HepG2 (cell line): ENCODE results near the gene RDH13. TPM values are rescaled to one million over a fixed set of nuclear protein-coding genes. Genes with fewer than 3 reads are reported as not detected.

ENCODE experiments used
- ATAC-seq: fragments of 200-7000 bp; cut with Tn5 transposase; 3 replicates; pipeline ENCODE4 v1.9.1; 2020; ENCODE audit warnings: mild to moderate bottlenecking, moderate library complexity
- BruUV-seq: library from RNA; stranded (reverse); fragments of 400-500 nt; replicated peaks from 2 replicates; lab custom pipeline; 2021; lab: Mats Ljungman, UMichigan
- CTCF ChIA-PET: fragments of 300-600 bp; formaldehyde crosslinking; extraction: SDS; loops from one replicate; lab custom pipeline; 2021; ENCODE audit warnings: low total read pairs, inconsistent platforms, low intra/inter-chr PET ratio; lab: Yijun Ruan, JAX
- POLR2A ChIA-PET: fragments of 350-600 bp; sonication (Branson Sonifier 250); formaldehyde crosslinking; loops from one replicate; lab custom pipeline; 2020; ENCODE audit warnings: antibody characterized with exemption, inconsistent platforms; lab: Yijun Ruan, JAX
- DNase-seq: peaks from one replicate; pipeline ENCODE4 v3.0.0-alpha.2; 2015; ENCODE audit warnings: low spot score
- FAIRE-seq: peaks from 3 replicates; lab custom pipeline; 2011; peaks lifted over from hg19 to GRCh38; lab: Jason Lieb, UNC
- H2AFZ ChIP-seq: one replicate; pipeline ENCODE4 v1.6.1; 2011; ENCODE audit warnings: low read length, inconsistent platforms
- H3K27ac ChIP-seq: fragments of 300-600 bp; 3 replicates; pipeline ENCODE4 v1.8.0; 2011; ENCODE audit warnings: mixed run types, mild to moderate bottlenecking, mixed read lengths, low read length, inconsistent platforms; ENCODE audit not compliant: insufficient read depth; ENCODE audit errors: extremely low read length
- H3K27me3 ChIP-seq, 2 experiments: fragments of 200-600 bp in 1 of 2; 2 replicates in 1 of 2; 3 replicates in 1 of 2; pipeline versions ENCODE4 v1.6.0 to v1.8.0; 2011; ENCODE audit warnings: low read length in 2 of 2, mild to moderate bottlenecking in 2 of 2, moderate library complexity in 2 of 2, inconsistent platforms in 1 of 2; ENCODE audit not compliant: insufficient read depth in 2 of 2, control insufficient read depth in 1 of 2
- H3K36me3 ChIP-seq, 2 experiments: fragments of 200-600 bp in 1 of 2; replicated peaks in 1 of 2; 2 replicates in 1 of 2; 3 replicates in 1 of 2; pipeline versions ENCODE4 v1.5.1 to v1.8.0; 2011; ENCODE audit warnings: low read length in 2 of 2, inconsistent platforms in 1 of 2; ENCODE audit not compliant: insufficient read depth in 2 of 2, control insufficient read depth in 1 of 2
- H3K4me1 ChIP-seq: 2 replicates; pipeline ENCODE4 v1.5.1; 2012; ENCODE audit warnings: low read length, inconsistent platforms; ENCODE audit not compliant: insufficient read depth
- H3K4me2 ChIP-seq: 2 replicates; pipeline ENCODE4 v1.6.0; 2011; ENCODE audit warnings: low read depth, low read length, inconsistent platforms
- H3K4me3 ChIP-seq, 3 experiments: fragments of 200-600 bp in 1 of 3; sonication (generic), shearing (Covaris generic) in 1 of 3; replicated peaks in 1 of 3; 2 replicates each; pipeline ENCODE4 v1.5.1; 2011 to 2016; ENCODE audit warnings: low read length in 3 of 3, inconsistent platforms in 2 of 3, low read depth in 2 of 3, mild to moderate bottlenecking in 2 of 3, control low read depth in 1 of 3, mixed read lengths in 1 of 3; ENCODE audit not compliant: insufficient read depth in 1 of 3
- H3K79me2 ChIP-seq: one replicate; pipeline ENCODE4 v1.6.1; 2011; ENCODE audit warnings: low read length, inconsistent platforms; ENCODE audit not compliant: insufficient read depth
- H3K9ac ChIP-seq: 2 replicates; pipeline ENCODE4 v1.6.0; 2011; ENCODE audit warnings: mild to moderate bottlenecking, low read depth, low read length, inconsistent platforms; ENCODE audit not compliant: insufficient read depth
- H3K9me3 ChIP-seq: 2 replicates; pipeline ENCODE4 v1.5.1; 2012; ENCODE audit warnings: mild to moderate bottlenecking, low read length
- H4K20me1 ChIP-seq: 2 replicates; pipeline ENCODE4 v1.6.0; 2011; ENCODE audit warnings: inconsistent platforms, mild to moderate bottlenecking, low read length, moderate library complexity; ENCODE audit not compliant: insufficient read depth
- ZNF317 ChIP-seq: sonication (generic); formaldehyde crosslinking; IDR thresholded peaks from 2 replicates; pipeline ENCODE4 v1.5.0; 2020; ENCODE audit warnings: mild to moderate bottlenecking, missing genetic modification reagents
- ZSCAN12 ChIP-seq: sonication (generic); formaldehyde crosslinking; IDR thresholded peaks from 2 replicates; pipeline ENCODE4 v1.9.0; 2021; ENCODE audit warnings: mild to moderate bottlenecking, missing genetic modification reagents
- ZSCAN31 ChIP-seq: sonication (generic); formaldehyde crosslinking; IDR thresholded peaks from 2 replicates; pipeline ENCODE4 v1.5.0; 2020; ENCODE audit warnings: low read depth, mild to moderate bottlenecking, missing genetic modification reagents
- WGBS: methylation state at CpG from one replicate; pipeline ENCODE4 v1.1.6; 2017; ENCODE audit warnings: low lambda C conversion rate; 5-methylcytosine and 5-hydroxymethylcytosine counted together
- in situ Hi-C: cut with HindIII; loops from 2 replicates; pipeline ENCODE4 v1.10.0; 2017; ENCODE audit warnings: low pct_unique_long_range_greater_than_20kb; ENCODE audit not compliant: extremely low pct_ligation_motif_present
- intact Hi-C: fragments of 100-400 bp; cut with micrococcal nuclease; formaldehyde crosslinking; loops from one replicate; pipeline ENCODE4 v1.10.0; 2022; ENCODE audit not compliant: unreplicated experiment
- polyA plus RNA-seq, 8 experiments: library from polyadenylated mRNA; depleted of rRNA in 3 of 8; stranded (reverse) in 7 of 8; unstranded in 1 of 8; fragments of >200 nt; fragmentation: Illumina TruSeq in 4 of 8; extraction: Trizol in 4 of 8; gene quantifications; 2 replicates each; pipeline versions ENCODE4 v1.2.1 to v1.2.3, GENCODE V29; 2011 to 2016; ENCODE audit warnings: low read depth in 4 of 8, missing spikeins in 1 of 8, mixed read lengths in 1 of 8; ENCODE audit not compliant: insufficient read depth in 1 of 8
- total RNA-seq, 5 experiments: library from RNA; depleted of rRNA; stranded (reverse); fragments of >200 nt; fragmentation: Illumina TruSeq; extraction: Trizol; gene quantifications; 2 replicates each; pipeline ENCODE4 v1.2.3, GENCODE V29; 2016; ENCODE audit warnings: low read depth in 1 of 5
- TF ChIP-seq, protein P1 (sequence below): IDR thresholded peaks from 2 replicates; pipeline ENCODE4 v1.6.1; 2016
- TF ChIP-seq, protein P2 (sequence below): IDR thresholded peaks from 2 replicates; pipeline ENCODE4 v1.6.1; 2016; ENCODE audit warnings: low read depth, missing genetic modification reagents, missing compliant biosample characterization

RDH13 gene
- total and polyA plus RNA-seq, 2 of the 13 experiments (the other 11 are each of a cell fraction or from before 2014, with no cell fraction given) = 13.4 to 21.5 TPM

DNA sequence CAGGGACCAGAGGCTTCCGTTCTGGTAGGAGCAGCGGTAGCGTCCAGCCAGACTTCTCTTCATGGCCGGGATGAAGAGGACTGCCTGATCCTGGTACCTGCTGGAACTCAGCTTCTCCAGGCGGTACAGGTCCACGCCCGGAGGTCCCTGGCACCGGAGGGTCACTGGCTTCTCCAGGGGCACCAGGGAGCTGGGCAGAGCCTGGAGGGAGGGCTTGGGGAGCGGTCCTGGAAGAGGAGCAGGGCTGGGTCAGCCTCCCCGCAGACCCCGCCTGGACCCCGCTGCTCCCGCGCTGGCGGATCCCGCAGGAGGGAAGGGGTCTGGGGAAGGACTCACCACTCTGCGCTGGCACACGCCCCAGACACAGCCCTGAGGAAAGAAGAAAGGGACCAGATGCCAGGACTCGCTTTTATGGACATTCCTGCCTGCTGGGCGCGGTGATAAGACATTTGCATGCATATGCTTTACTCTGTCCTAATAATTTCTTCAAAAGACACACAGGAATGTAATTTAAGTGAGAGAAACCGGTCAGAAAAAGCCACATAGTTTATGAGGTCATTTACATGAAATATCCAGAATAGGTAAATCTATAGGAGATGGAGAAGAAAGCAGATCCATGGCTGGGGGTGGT is 30.7 kb downstream of the RDH13 start:
- POLR2A ChIA-PET = no interaction called here
- CTCF ChIA-PET = no interaction called here

More for the DNA sequence above, 30.7 kb downstream of the RDH13 start:
- H3K27ac ChIP-seq = no peak overlapping the region
- TF ChIP-seq ZSCAN31 (CRISPR knock-in tag) (no peak), ZSCAN12 (CRISPR knock-in tag) (no peak), ZNF317 (no peak)
- TF ChIP-seq, protein P1, sequence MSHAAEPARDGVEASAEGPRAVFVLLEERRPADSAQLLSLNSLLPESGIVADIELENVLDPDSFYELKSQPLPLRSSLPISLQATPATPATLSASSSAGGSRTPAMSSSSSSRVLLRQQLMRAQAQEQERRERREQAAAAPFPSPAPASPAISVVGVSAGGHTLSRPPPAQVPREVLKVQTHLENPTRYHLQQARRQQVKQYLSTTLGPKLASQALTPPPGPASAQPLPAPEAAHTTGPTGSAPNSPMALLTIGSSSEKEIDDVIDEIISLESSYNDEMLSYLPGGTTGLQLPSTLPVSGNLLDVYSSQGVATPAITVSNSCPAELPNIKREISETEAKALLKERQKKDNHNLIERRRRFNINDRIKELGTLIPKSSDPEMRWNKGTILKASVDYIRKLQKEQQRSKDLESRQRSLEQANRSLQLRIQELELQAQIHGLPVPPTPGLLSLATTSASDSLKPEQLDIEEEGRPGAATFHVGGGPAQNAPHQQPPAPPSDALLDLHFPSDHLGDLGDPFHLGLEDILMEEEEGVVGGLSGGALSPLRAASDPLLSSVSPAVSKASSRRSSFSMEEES (CRISPR knock-in tag) = no peak
- TF ChIP-seq, protein P2, sequence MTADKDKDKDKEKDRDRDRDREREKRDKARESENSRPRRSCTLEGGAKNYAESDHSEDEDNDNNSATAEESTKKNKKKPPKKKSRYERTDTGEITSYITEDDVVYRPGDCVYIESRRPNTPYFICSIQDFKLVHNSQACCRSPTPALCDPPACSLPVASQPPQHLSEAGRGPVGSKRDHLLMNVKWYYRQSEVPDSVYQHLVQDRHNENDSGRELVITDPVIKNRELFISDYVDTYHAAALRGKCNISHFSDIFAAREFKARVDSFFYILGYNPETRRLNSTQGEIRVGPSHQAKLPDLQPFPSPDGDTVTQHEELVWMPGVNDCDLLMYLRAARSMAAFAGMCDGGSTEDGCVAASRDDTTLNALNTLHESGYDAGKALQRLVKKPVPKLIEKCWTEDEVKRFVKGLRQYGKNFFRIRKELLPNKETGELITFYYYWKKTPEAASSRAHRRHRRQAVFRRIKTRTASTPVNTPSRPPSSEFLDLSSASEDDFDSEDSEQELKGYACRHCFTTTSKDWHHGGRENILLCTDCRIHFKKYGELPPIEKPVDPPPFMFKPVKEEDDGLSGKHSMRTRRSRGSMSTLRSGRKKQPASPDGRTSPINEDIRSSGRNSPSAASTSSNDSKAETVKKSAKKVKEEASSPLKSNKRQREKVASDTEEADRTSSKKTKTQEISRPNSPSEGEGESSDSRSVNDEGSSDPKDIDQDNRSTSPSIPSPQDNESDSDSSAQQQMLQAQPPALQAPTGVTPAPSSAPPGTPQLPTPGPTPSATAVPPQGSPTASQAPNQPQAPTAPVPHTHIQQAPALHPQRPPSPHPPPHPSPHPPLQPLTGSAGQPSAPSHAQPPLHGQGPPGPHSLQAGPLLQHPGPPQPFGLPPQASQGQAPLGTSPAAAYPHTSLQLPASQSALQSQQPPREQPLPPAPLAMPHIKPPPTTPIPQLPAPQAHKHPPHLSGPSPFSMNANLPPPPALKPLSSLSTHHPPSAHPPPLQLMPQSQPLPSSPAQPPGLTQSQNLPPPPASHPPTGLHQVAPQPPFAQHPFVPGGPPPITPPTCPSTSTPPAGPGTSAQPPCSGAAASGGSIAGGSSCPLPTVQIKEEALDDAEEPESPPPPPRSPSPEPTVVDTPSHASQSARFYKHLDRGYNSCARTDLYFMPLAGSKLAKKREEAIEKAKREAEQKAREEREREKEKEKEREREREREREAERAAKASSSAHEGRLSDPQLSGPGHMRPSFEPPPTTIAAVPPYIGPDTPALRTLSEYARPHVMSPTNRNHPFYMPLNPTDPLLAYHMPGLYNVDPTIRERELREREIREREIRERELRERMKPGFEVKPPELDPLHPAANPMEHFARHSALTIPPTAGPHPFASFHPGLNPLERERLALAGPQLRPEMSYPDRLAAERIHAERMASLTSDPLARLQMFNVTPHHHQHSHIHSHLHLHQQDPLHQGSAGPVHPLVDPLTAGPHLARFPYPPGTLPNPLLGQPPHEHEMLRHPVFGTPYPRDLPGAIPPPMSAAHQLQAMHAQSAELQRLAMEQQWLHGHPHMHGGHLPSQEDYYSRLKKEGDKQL (CRISPR knock-in tag) = no peak
- H3K9ac ChIP-seq = no peak overlapping the region
- no peak for DNase-seq
- intact Hi-C loops = no loop called here
- no TSS peak for BruUV-seq
- H3K79me2 ChIP-seq = no peaks in the 10 kb centered on the region
- no peak overlapping the region for H3K4me2 ChIP-seq
- H3K4me1 ChIP-seq = no peaks in the 10 kb centered on the region
- in situ Hi-C loops = no loop called here
- H4K20me1 ChIP-seq = no peaks in the 10 kb centered on the region
- no peak overlapping the region for H2AFZ ChIP-seq
- no peak for FAIRE-seq
- no peak overlapping the region for H3K4me3 ChIP-seq
- no peaks in the 10 kb centered on the region for H3K9me3 ChIP-seq
- H3K27me3 ChIP-seq = no peaks in the 10 kb centered on the region
- 45% methylated on average over 9 of the region's 22 CpGs for WGBS
- no peak for ATAC-seq
- no peaks in the 10 kb centered on the region for H3K36me3 ChIP-seq
